Measurements from ENCODE around the gene PUM2.

PUM2 gene

DNA sequence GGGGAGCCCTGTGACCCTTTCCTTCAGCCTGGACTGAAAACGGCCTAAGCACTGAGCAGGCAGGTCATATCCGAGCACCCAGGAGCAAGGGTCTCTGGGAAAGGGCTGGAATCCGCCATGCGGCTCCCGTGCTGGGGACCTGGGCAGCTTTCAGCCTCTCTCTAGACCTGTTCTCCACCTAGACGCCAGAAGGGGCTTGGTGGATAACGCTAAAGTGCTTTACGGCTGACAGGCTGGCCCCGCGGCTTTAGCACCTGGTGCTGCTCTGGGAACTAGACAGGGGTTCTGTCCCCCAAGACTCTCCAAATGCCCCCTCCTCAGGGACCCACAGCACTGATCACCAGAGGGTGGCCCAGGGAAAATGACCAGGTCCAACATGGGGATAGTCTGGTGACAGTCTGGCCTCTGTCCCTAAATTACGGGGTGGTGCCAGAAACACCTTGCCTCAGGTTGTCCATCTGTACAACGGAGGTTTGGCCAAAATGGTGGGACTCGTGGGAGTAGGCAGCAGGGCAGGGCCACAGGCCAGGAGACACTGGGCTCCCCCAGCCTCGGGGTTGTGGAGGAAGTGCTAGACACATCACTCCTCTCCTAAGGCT is 138.7 kb downstream of the PUM2 start:
- H3K4me3 ChIP-seq (ENCODE audit: low read length) = no peak overlapping the region
- TF ChIP-seq ZNF274 (IDR thresholded peaks at IDR 0.05; ENCODE audit: low read depth, low read length) = no peak

DNA sequence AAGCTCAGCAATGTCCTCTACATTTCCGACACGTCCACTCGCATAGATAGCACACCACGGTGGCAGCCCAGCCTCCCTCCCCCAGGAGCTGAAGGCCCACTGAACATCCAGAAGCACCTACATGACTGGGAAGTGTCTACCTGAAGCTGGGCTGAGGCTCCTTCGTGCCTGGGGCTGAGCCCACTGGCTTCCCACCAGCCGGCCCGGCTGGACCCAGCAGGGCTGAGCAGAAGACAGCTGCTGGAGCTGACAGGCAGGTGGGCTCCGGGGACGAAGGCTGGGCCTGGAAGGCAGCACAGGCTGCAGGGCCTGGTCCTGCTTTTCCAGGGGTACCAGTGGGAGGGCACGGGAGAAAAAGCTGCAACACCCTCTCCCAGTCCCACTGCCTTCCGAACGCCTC is 139.2 kb downstream of the PUM2 start:
- H3K4me3 ChIP-seq (ENCODE audit: low read length) = no peak overlapping the region

DNA sequence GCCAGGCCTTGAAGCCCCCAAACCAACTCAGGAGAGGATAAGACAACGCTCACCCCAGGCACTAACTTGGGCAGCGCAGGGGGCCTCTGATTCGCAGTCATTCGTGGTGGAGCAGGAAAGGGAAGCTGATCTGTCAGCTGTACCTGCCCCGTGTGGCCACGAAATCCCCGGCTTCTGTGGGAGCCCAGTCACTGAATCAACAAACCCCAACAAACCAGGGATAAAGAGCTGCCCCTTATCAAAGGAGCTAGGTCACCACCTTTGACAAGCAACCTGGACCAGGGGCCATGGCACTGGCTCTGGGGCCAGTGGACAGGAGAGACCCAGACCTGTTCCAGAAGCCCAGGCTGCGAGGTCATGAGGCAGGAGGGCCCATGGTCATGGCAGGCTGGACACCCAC is 140.2 kb downstream of the PUM2 start:
- no peak overlapping the region for H3K4me3 ChIP-seq (ENCODE audit: low read length)
- TF ChIP-seq ZNF274 (IDR thresholded peaks at IDR 0.05; ENCODE audit: low read depth, low read length) = no peak

More for the DNA sequence above, 139.2 kb downstream of the PUM2 start:
- no peak for TF ChIP-seq ZNF274 (IDR thresholded peaks at IDR 0.05; ENCODE audit: low read depth, low read length)

DNA sequence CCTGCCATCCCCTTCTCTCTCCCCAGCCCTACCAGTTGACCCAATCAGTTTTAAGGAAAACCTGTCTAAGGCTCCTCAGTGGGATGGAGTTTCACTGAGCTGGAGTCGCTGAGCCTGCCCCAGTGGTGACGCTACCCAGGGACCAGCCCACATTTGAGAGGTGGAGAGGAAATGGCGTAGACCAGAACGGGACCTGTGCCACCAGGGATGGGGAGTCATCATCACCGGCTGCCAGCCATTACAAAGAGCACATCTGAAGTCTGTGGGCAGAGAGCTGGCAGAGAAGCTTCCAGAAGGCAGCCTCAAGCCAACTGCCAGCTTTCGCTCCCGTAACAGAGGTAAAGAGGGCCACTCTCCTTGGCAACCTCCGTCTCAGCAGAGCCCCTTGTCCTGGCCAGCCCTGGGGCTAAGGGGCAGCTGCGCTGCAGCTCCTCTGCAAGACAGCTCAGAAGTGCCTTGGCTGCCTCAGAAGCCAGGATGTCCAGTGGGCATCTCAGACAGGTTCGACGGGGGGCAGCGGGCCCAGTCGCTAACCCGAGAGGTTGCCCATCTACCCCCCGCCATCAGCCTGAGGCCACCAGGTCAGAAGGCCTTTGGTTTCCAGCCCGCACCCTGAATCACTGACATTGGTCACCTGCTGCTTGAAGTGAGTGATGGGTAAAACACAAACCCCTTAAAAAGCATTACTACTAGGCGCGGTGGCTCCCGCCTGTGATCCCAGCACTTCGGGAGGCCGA is 141.1 kb downstream of the PUM2 start:
- TF ChIP-seq ZNF274 (IDR thresholded peaks at IDR 0.05; ENCODE audit: low read depth, low read length) = no peak

DNA sequence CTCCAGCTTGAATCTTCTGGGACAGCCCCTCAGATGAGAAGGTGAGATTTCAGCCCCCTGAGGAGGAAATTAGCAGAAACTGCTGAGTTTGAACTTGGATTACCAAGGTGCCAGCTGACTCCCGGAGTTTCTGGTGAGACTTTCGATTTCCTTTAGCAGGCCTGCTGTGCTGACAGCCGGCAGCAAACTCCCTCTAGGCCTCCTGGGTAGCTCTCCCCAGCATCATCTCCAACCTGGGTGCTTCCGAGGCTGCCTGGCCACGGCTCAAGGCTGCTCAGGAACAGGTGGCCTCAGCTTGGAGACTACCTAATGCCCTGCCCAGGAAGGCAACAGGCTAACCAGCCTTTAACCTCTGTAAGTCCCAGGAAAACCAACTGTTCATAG is 142.2 kb downstream of the PUM2 start:
- no peak overlapping the region for H3K4me3 ChIP-seq (ENCODE audit: low read length)
- no peak for TF ChIP-seq ZNF274 (IDR thresholded peaks at IDR 0.05; ENCODE audit: low read depth, low read length)

More for the DNA sequence above, 141.1 kb downstream of the PUM2 start:
- no peak overlapping the region for H3K4me3 ChIP-seq (ENCODE audit: low read length)

DNA sequence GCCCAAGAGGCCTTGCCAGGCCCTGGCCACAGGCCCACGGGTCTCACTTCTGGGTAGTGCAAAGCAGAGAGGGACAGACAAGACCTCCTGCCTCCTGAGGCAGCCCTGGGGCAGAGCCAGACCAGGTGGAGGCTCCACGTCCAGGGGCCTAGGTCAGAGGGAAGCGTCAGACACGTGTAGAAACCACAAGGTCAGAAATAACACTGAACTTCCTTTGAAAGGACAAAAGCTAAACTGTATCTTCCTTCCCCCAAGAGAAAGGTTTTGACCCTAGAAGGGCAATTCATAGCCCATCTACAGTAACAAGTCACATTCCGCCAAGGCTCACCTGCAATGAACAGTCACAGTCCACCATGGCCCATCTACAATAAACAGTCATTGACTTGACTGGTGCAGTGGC is 143.6 kb downstream of the PUM2 start:
- no peak overlapping the region for H3K4me3 ChIP-seq (ENCODE audit: low read length)
- no peak for TF ChIP-seq ZNF274 (IDR thresholded peaks at IDR 0.05; ENCODE audit: low read depth, low read length)

DNA sequence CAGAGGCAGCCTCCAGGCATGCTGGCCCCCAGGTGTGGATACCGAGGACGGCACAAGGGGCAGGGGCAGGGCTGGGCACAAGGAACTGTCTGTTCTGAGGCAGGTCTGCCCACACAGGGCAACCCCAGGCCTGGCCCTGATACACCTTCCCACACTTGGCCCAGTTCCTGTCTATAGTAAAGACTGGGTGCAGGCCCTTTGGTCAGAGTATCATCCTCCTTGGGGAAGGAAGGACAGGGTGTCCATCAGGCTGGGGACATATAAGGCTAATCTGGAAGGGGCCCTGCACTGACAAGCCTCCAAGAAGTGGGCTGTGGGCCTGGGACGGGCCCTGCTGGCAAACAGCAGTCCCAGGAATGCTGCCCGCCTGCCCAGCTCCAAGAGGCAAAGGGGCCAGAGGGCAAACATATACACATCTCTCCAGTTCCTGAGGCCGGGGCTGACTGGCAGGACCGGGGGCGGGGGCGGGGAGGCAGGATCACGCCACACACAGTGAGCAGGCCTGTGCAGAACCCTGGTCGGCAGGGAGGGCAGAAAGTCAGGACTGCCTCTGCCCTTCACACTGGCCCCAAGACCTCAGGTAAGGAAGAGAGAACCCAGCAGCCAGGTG is 144.6 kb downstream of the PUM2 start:
- TF ChIP-seq ZNF274 (IDR thresholded peaks at IDR 0.05; ENCODE audit: low read depth, low read length) = no peak
- no peak overlapping the region for H3K4me3 ChIP-seq (ENCODE audit: low read length)

DNA sequence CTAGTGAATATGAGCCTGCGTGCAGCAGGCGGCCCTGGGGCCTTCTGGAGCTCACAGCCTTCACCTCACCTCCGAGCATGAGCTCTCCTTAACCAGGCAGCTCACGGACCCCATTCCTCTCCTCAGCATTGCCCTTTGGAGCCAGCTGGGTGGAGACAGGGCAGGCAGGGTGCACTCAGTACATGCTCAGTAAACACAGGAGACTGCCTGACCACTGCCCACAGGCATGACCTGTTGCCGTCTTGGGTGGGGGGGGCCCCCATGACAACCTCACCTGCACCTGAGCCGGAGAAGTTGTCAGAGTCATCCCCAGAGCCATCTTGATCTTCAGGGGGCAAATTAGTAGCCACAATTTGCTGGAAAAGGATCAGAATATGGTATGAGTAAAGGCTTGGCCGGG is 145.6 kb downstream of the PUM2 start:
- no peak overlapping the region for H3K4me3 ChIP-seq (ENCODE audit: low read length)
- no peak for TF ChIP-seq ZNF274 (IDR thresholded peaks at IDR 0.05; ENCODE audit: low read depth, low read length)

DNA sequence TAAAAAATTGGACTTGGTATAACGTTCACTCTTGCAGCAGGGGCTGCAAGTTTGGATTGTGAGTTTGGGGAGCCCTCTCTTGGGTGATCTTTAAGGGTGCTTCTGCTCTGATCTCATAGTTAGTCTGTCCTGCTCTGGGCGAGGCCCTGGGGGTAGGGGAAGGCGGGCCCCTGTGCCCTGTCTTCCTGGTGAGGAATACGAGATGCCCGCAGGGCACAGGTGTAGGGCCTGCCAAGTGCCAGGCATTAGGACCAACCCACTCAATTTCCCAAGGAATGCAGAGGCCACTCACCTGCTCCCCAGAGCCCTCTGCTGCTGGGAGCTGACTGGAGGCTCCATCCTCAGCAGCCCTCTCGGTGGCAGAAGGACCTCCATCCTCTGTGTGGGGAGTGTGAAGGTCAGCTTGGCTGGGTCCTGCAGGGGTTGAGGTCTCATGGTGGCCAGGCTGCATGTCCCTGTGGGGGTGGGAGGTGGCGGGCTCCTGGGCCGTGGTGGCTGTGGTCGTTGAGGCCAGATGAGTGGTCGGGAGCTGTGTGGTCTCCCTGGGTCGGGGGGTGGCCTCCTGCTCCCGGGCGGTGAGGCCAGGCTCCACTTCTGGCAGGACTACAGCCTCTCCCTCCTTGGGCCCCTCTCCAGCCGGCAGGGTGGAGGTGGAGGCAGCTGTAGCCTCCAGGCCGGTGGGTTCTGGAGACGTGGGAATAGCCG is 147.0 kb downstream of the PUM2 start:
- H3K4me3 ChIP-seq (ENCODE audit: low read length) = no peak overlapping the region
- no peak for TF ChIP-seq ZNF274 (IDR thresholded peaks at IDR 0.05; ENCODE audit: low read depth, low read length)

DNA sequence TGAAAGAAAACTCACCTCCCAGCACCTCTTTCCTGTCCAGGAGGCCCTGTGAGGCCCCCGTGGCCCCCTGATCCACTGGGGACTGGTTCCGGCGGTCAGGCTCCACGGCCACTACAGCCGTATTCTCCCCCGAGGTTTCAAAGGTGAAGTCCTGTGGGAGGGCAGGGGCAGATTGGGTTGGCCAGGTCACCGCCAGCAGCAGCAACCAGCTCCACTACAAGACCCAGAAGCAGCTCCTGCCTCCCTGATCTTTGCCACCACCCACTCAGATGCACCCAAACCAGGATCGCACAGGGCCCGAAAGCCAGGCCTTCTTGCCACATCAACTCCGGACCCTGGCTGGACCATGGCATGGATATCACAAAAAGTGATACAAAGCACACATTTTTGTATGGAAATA is 147.6 kb downstream of the PUM2 start:
- H3K4me3 ChIP-seq (ENCODE audit: low read length) = no peak overlapping the region
- no peak for TF ChIP-seq ZNF274 (IDR thresholded peaks at IDR 0.05; ENCODE audit: low read depth, low read length)

DNA sequence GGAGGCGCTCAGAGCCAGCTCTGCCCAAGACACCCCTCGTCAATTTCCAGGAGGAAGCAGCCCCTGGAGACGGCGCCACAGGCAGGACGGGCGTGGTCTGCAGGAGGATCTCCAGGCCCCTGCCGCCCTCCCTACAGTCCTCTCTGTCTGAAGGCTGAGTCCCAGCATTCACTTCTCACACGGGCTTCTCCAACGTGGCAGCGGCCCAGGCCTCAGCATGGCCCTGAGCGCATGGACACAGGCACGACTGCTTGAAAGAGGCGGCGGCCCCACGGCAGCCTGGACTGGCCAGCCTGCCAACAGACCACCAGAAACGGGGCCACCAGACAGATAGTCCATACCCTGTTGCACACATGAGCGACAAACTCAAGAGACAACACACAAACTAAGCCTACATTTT is 149.0 kb downstream of the PUM2 start:
- H3K4me3 ChIP-seq (ENCODE audit: low read length) = no peak overlapping the region
- TF ChIP-seq ZNF274 (IDR thresholded peaks at IDR 0.05; ENCODE audit: low read depth, low read length) = no peak

DNA sequence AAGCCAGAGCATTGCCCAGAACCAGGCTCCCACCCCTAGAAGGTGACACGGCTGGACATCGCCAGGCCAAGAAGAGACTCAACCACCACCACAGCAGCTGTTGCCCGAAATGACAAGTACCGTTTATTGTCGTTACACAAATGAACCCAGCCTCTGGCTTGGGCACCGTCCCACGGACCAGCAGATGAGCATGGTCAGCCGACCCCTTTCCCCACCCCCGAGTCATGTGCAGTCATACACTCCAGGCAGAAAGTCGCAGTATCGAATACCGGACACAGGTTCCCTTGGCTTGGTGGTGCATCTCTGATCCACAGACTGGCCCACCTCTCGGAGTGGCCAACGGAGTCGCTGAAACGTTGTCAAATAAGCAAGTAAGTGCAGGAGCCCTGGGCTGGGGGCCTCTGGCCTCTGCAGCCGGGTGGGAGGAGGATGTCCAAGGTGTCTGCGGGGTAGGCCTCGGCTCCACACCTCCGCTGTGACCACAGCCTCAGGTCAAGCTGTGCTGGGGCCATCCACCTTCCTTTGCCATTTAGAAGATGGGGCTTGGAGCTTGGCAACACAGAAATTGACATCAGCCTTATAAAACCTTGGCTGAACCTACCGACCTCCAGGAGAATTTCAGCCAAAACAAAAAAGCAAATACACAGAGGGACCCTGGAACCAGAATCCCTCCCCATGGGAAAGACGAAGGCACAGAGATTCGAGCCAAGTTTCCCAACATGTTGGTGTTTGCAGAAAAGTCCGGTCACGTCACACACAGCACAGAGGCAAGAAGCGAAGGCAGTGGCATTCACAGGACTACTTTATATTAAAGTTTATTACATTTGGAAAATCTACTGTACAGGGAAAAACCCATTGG is 149.7 kb downstream of the PUM2 start:
- TF ChIP-seq ZNF274 (IDR thresholded peaks at IDR 0.05; ENCODE audit: low read depth, low read length) = no peak
- no peak overlapping the region for H3K4me3 ChIP-seq (ENCODE audit: low read length)

DNA sequence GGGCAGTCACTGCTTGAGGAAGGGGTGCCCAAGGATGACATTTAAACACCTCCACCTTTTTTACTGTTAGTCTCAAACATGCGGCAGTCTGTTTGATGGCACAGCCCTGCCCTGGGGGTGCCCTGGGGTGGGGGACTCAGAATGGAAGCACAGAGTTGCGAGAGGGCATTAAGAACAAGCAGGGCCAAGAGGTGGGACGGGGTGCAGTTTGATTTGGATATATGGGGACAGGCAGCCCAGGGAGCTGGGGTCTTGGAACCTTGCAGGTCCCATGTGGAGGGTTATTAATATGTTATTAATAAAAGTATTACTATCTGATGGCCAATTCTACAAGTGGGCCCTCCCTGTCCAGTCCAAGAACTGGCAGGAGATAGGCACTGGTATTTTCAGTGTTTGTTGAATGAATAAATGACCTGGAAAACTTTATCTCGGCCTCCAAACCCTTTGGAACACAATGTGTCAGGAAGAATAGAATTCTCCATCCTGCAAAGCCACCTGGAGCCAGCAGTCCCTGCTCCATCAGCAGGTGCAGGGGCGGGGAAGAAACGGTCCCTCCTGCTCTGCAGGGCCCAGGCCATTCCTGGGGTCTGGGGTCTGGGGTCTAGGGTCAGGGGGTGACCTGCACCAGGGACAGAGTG is 150.9 kb downstream of the PUM2 start:
- TF ChIP-seq ZNF274 (IDR thresholded peaks at IDR 0.05; ENCODE audit: low read depth, low read length) = no peak
- no peak overlapping the region for H3K4me3 ChIP-seq (ENCODE audit: low read length)

All from GM08714 (cell line).